Measurements from ENCODE around the gene MAD2L2. TPM values are rescaled to one million over a fixed set of nuclear protein-coding genes. Genes with fewer than 3 reads are reported as not detected.

Gene MAD2L2
- total RNA-seq, 1 experiment from 2014 or later, result 93.8 TPM

DNA sequence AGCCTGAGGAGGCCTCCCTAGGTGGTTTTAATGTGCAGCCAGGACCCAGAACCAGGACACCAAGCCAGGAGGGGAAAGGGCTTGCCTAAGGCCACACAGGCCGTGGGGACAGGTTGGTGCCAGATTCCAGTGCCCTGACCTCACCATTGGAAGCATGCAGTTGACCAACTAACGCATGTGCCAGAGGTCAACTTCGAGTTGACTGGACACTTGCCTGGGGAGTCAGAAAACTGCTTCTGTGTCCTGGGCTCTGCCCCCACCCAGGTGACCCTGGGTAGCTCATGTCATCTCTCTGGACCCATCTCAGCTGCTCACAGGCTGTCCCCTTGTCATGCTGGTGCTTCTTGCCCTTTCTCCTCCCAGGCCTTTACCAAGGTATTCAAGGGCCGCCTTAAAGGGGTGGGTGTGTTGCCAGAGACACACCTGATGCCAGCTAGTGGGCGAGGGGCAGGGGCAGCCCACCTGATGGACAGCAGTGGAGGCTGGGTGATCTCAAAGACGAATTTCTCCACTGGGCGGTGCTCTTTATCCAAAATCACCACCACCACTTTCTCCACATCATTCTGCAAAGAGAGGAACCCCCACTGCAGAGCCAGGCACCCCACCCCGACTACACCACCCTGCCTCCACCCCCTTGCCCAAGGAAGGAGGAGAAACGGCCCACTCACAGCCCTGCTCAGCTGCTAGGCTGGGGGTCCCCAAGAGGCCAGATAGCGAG, 4.4 kb downstream of the MAD2L2 start:
- H3K9me3 ChIP-seq (ENCODE audit: control insufficient read depth in 1 of 2, insufficient read depth in 1 of 2, low read depth in 1 of 2, low read length in 2 of 2), result no peaks in the 10 kb centered on the region
- BruUV-seq (replicated peaks), result no TSS peak
- no peak overlapping the region for H3K9ac ChIP-seq (ENCODE audit: low read length)
- no peak overlapping the region for H3K4me3 ChIP-seq (replicated peaks in 1 of 2; ENCODE audit: low read depth in 1 of 2, low read length in 2 of 2)
- peaks cover 4 to 17% of the 10 kb centered on the region in 2 experiments; a peak in 3 of 4 replicates for H3K4me1 ChIP-seq (ENCODE audit: control insufficient read depth in 1 of 2, insufficient read depth in 2 of 2, low read length in 2 of 2)
- ChIA-PET POLR2A (no interaction called here), RAD21 (ENCODE audit: low non-redundant PET in 1 of 2, low total read pairs in 2 of 2, uncharacterized antibody in 2 of 2, unreplicated experiment in 2 of 2) (no interaction called here), CTCF (no interaction called here)
- ATAC-seq (no peak), DNase-seq (ENCODE audit: low read depth, low spot score) (no peak)
- H3K79me2 ChIP-seq (ENCODE audit: insufficient read depth, low read length), result peaks cover 14% of the 10 kb centered on the region; the same call in 1 of the 2 replicates
- no peaks in the 10 kb centered on the region for H4K20me1 ChIP-seq (ENCODE audit: insufficient read depth)
- H3K27me3 ChIP-seq (ENCODE audit: insufficient read depth, low read length), result no peaks in the 10 kb centered on the region
- H3K36me3 ChIP-seq (ENCODE audit: control insufficient read depth in 1 of 2, insufficient read depth in 2 of 2, low read length in 2 of 2), result peaks cover 19 to 21% of the 10 kb centered on the region in 2 experiments; a peak in 3 of 4 replicates
- H2AFZ ChIP-seq (ENCODE audit: low read depth, low read length, poor library complexity, severe bottlenecking), result no peak overlapping the region
- no peak overlapping the region for H3K27ac ChIP-seq (ENCODE audit: low read depth, low read length)
- intact Hi-C loops (cut with micrococcal nuclease), result no loop called here
- TF ChIP-seq, protein P1, sequence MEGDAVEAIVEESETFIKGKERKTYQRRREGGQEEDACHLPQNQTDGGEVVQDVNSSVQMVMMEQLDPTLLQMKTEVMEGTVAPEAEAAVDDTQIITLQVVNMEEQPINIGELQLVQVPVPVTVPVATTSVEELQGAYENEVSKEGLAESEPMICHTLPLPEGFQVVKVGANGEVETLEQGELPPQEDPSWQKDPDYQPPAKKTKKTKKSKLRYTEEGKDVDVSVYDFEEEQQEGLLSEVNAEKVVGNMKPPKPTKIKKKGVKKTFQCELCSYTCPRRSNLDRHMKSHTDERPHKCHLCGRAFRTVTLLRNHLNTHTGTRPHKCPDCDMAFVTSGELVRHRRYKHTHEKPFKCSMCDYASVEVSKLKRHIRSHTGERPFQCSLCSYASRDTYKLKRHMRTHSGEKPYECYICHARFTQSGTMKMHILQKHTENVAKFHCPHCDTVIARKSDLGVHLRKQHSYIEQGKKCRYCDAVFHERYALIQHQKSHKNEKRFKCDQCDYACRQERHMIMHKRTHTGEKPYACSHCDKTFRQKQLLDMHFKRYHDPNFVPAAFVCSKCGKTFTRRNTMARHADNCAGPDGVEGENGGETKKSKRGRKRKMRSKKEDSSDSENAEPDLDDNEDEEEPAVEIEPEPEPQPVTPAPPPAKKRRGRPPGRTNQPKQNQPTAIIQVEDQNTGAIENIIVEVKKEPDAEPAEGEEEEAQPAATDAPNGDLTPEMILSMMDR (IDR thresholded peaks at IDR 0.05 in 2 of 3, conservative IDR thresholded peaks at IDR 0.05 in 1 of 3; ENCODE audit: borderline replicate concordance in 1 of 3, insufficient read depth in 1 of 3, low read depth in 2 of 3, low read length in 2 of 3), result 0 out of 6 replicates have a peak, but pooled peaks of 1 of the 3 experiments have one; percentile 14
- TF ChIP-seq JUND (IDR thresholded peaks at IDR 0.05) (no peak), SIN3A (IDR thresholded peaks at IDR 0.05; ENCODE audit: low read depth) (no peak)
- no peak overlapping the region for H3K4me2 ChIP-seq (ENCODE audit: low read length)
- H3K9me2 ChIP-seq (ENCODE audit: insufficient read depth), result no peaks in the 10 kb centered on the region

DNA sequence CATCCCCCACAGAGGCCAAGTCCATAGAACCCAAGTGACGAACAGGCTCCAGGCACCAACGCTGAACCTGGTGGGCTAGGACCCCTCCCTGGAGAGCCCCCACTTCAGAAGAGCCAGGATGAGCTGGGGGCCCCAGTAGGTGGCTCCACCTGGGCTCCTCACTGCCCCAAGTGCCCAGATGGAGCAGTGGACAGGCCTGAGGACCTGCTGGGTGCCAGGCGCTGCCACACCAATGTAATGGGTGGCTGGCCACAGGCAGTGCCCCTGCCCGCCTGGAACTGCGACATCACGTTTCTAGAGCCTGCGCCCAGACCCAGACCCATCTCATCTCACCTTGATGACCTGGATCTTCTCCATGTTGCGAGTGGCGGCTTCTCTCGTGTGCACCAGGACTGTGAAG, 5.6 kb downstream of the MAD2L2 start:
- no peak overlapping the region for H2AFZ ChIP-seq (ENCODE audit: low read depth, low read length, poor library complexity, severe bottlenecking)
- H3K27me3 ChIP-seq (ENCODE audit: insufficient read depth, low read length), result no peaks in the 10 kb centered on the region
- peaks cover 10% of the 10 kb centered on the region; the same call in 1 of the 2 replicates for H3K79me2 ChIP-seq (ENCODE audit: insufficient read depth, low read length)
- no peak overlapping the region for H3K4me3 ChIP-seq (replicated peaks in 1 of 2; ENCODE audit: low read depth in 1 of 2, low read length in 2 of 2)
- H3K4me2 ChIP-seq (ENCODE audit: low read length), result no peak overlapping the region
- BruUV-seq (replicated peaks), result no TSS peak
- ChIA-PET POLR2A (no interaction called here), CTCF (interaction anchor here (1.0 kb wide), 1 partner anchor 10 kb away, joined by 3 read pairs; no protein-coding TSS in a partner anchor), RAD21 (ENCODE audit: low non-redundant PET in 1 of 2, low total read pairs in 2 of 2, uncharacterized antibody in 2 of 2, unreplicated experiment in 2 of 2) (no interaction called here)
- peaks cover 19 to 24% of the 10 kb centered on the region in 2 experiments; a peak in 3 of 4 replicates for H3K36me3 ChIP-seq (ENCODE audit: control insufficient read depth in 1 of 2, insufficient read depth in 2 of 2, low read length in 2 of 2)
- no peak for TF ChIP-seq POLR2AphosphoS5 (IDR thresholded peaks at IDR 0.05; ENCODE audit: low read depth, low read length)
- TF ChIP-seq, protein P1 (IDR thresholded peaks at IDR 0.05 in 2 of 3, conservative IDR thresholded peaks at IDR 0.05 in 1 of 3; ENCODE audit: borderline replicate concordance in 1 of 3, insufficient read depth in 1 of 3, low read depth in 2 of 3, low read length in 2 of 3), result 0 out of 6 replicates have a peak, but pooled peaks of 1 of the 3 experiments have one; percentile 9
- TF ChIP-seq, protein P2, sequence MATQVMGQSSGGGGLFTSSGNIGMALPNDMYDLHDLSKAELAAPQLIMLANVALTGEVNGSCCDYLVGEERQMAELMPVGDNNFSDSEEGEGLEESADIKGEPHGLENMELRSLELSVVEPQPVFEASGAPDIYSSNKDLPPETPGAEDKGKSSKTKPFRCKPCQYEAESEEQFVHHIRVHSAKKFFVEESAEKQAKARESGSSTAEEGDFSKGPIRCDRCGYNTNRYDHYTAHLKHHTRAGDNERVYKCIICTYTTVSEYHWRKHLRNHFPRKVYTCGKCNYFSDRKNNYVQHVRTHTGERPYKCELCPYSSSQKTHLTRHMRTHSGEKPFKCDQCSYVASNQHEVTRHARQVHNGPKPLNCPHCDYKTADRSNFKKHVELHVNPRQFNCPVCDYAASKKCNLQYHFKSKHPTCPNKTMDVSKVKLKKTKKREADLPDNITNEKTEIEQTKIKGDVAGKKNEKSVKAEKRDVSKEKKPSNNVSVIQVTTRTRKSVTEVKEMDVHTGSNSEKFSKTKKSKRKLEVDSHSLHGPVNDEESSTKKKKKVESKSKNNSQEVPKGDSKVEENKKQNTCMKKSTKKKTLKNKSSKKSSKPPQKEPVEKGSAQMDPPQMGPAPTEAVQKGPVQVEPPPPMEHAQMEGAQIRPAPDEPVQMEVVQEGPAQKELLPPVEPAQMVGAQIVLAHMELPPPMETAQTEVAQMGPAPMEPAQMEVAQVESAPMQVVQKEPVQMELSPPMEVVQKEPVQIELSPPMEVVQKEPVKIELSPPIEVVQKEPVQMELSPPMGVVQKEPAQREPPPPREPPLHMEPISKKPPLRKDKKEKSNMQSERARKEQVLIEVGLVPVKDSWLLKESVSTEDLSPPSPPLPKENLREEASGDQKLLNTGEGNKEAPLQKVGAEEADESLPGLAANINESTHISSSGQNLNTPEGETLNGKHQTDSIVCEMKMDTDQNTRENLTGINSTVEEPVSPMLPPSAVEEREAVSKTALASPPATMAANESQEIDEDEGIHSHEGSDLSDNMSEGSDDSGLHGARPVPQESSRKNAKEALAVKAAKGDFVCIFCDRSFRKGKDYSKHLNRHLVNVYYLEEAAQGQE (IDR thresholded peaks at IDR 0.05; ENCODE audit: low read depth), result no peak
- no peaks in the 10 kb centered on the region for H3K9me3 ChIP-seq (ENCODE audit: control insufficient read depth in 1 of 2, insufficient read depth in 1 of 2, low read depth in 1 of 2, low read length in 2 of 2)
- DNase-seq (ENCODE audit: low read depth, low spot score) (no peak), ATAC-seq (peak; percentile 31; the same call in 1 of the 2 replicates)
- peaks cover 3 to 11% of the 10 kb centered on the region in 2 experiments; a peak in 3 of 4 replicates for H3K4me1 ChIP-seq (ENCODE audit: control insufficient read depth in 1 of 2, insufficient read depth in 2 of 2, low read length in 2 of 2)
- H3K9ac ChIP-seq (ENCODE audit: low read length), result no peak overlapping the region
- H4K20me1 ChIP-seq (ENCODE audit: insufficient read depth), result no peaks in the 10 kb centered on the region
- H3K27ac ChIP-seq (ENCODE audit: low read depth, low read length), result no peak overlapping the region
- no peaks in the 10 kb centered on the region for H3K9me2 ChIP-seq (ENCODE audit: insufficient read depth)
- intact Hi-C loops (cut with micrococcal nuclease), result no loop called here

All from HCT116 (cell line).